ENCODE results near the gene WDR62.

WDR62 gene

GRCh38 chr19:36106441-36106840 is 51.7 kb downstream of the WDR62 start:
- Histone ChIP-seq H3K4ac (ENCODE audit: low read depth, low read length) (no peak overlapping the region), H3K27ac (ENCODE audit: low read depth, low read length) (no peak overlapping the region), H4K5ac (ENCODE audit: low read length) (no peak overlapping the region), H3K18ac (ENCODE audit: low read length) (no peak overlapping the region), H2AK5ac (ENCODE audit: low read length) (no peak overlapping the region), H3K36me3 (ENCODE audit: control insufficient read depth, insufficient read depth, low read length) (peaks cover 3% of the 10 kb centered on the region), H3K23ac (ENCODE audit: low read length) (no peak overlapping the region), H3K4me1 (ENCODE audit: control insufficient read depth, low read depth, low read length) (no peaks in the 10 kb centered on the region), H3K79me1 (ENCODE audit: low read length) (no peaks in the 10 kb centered on the region), H2BK5ac (ENCODE audit: low read length) (no peak overlapping the region), H2BK15ac (replicated peaks; ENCODE audit: low read depth) (no peak overlapping the region), H3K56ac (ENCODE audit: low read length) (no peak overlapping the region), H3K79me2 (ENCODE audit: control insufficient read depth, insufficient read depth, low read length) (no peaks in the 10 kb centered on the region), H4K8ac (ENCODE audit: low read depth, low read length) (no peak overlapping the region), H3K4me2 (ENCODE audit: low read length) (no peak overlapping the region), H3K4me3 (ENCODE audit: low read length) (no peak overlapping the region), H2BK120ac (ENCODE audit: low read depth, low read length) (no peak overlapping the region), H3K9ac (ENCODE audit: low read length) (no peak overlapping the region), H3K27me3 (ENCODE audit: insufficient read depth, low read length, poor library complexity) (no peaks in the 10 kb centered on the region)
- DNase-seq, result no peak
- WGBS (ENCODE audit: extremely low coverage, insufficient coverage, low lambda C conversion rate), result no CpG with 5 or more reads among the region's 6 CpGs

- H3K18ac ChIP-seq (ENCODE audit: low read length), result no peak overlapping the region
- H3K4me3 ChIP-seq (ENCODE audit: low read length), result no peak overlapping the region
- no peak for DNase-seq
- H3K27me3 ChIP-seq (ENCODE audit: insufficient read depth, low read length, poor library complexity), result no peaks in the 10 kb centered on the region
- no peaks in the 10 kb centered on the region for H3K79me2 ChIP-seq (ENCODE audit: control insufficient read depth, insufficient read depth, low read length)
- H3K4me2 ChIP-seq (ENCODE audit: low read length), result no peak overlapping the region
- H3K27ac ChIP-seq (ENCODE audit: low read depth, low read length), result no peak overlapping the region
- no peak overlapping the region for H3K4ac ChIP-seq (ENCODE audit: low read depth, low read length)
- WGBS (ENCODE audit: extremely low coverage, insufficient coverage, low lambda C conversion rate), result no CpG with 5 or more reads among the region's 5 CpGs
- H3K9ac ChIP-seq (ENCODE audit: low read length), result no peak overlapping the region
- no peak overlapping the region for H2AK5ac ChIP-seq (ENCODE audit: low read length)
- H2BK120ac ChIP-seq (ENCODE audit: low read depth, low read length), result no peak overlapping the region
- H3K4me1 ChIP-seq (ENCODE audit: control insufficient read depth, low read depth, low read length), result no peaks in the 10 kb centered on the region
- no peak overlapping the region for H3K23ac ChIP-seq (ENCODE audit: low read length)
- peaks cover 3% of the 10 kb centered on the region for H3K36me3 ChIP-seq (ENCODE audit: control insufficient read depth, insufficient read depth, low read length)
- H2BK15ac ChIP-seq (replicated peaks; ENCODE audit: low read depth), result no peak overlapping the region
- H4K8ac ChIP-seq (ENCODE audit: low read depth, low read length), result no peak overlapping the region
- no peak overlapping the region for H2BK5ac ChIP-seq (ENCODE audit: low read length)
- no peaks in the 10 kb centered on the region for H3K79me1 ChIP-seq (ENCODE audit: low read length)
- H3K56ac ChIP-seq (ENCODE audit: low read length), result no peak overlapping the region
- no peak overlapping the region for H4K5ac ChIP-seq (ENCODE audit: low read length)
These were observed 52.3 kb downstream of the WDR62 start for GRCh38 chr19:36106991-36107390.

- Histone ChIP-seq H3K4me1 (ENCODE audit: control insufficient read depth, low read depth, low read length) (no peaks in the 10 kb centered on the region), H4K8ac (ENCODE audit: low read depth, low read length) (no peak overlapping the region), H2BK120ac (ENCODE audit: low read depth, low read length) (no peak overlapping the region), H3K27ac (ENCODE audit: low read depth, low read length) (no peak overlapping the region), H2BK15ac (replicated peaks; ENCODE audit: low read depth) (no peak overlapping the region), H3K56ac (ENCODE audit: low read length) (no peak overlapping the region), H3K27me3 (ENCODE audit: insufficient read depth, low read length, poor library complexity) (no peaks in the 10 kb centered on the region), H3K36me3 (ENCODE audit: control insufficient read depth, insufficient read depth, low read length) (peaks cover 4% of the 10 kb centered on the region), H3K4me3 (ENCODE audit: low read length) (no peak overlapping the region), H4K5ac (ENCODE audit: low read length) (no peak overlapping the region), H2AK5ac (ENCODE audit: low read length) (no peak overlapping the region), H3K79me2 (ENCODE audit: control insufficient read depth, insufficient read depth, low read length) (no peaks in the 10 kb centered on the region), H3K23ac (ENCODE audit: low read length) (no peak overlapping the region), H2BK5ac (ENCODE audit: low read length) (no peak overlapping the region), H3K4me2 (ENCODE audit: low read length) (no peak overlapping the region), H3K18ac (ENCODE audit: low read length) (no peak overlapping the region), H3K4ac (ENCODE audit: low read depth, low read length) (no peak overlapping the region), H3K9ac (ENCODE audit: low read length) (no peak overlapping the region), H3K79me1 (ENCODE audit: low read length) (peaks cover 6% of the 10 kb centered on the region)
- no peak for DNase-seq
- no CpG with 5 or more reads among the region's 3 CpGs for WGBS (ENCODE audit: extremely low coverage, insufficient coverage, low lambda C conversion rate)
These were observed 54.0 kb downstream of the WDR62 start for GRCh38 chr19:36108684-36109083.

- H3K27me3 ChIP-seq (ENCODE audit: insufficient read depth, low read length, poor library complexity), result no peaks in the 10 kb centered on the region
- H3K4ac ChIP-seq (ENCODE audit: low read depth, low read length), result no peak within 1 kb of the TSS
- no peak within 1 kb of the TSS for H4K8ac ChIP-seq (ENCODE audit: low read depth, low read length)
- no peak within 1 kb of the TSS for H3K9ac ChIP-seq (ENCODE audit: low read length)
- H3K79me2 ChIP-seq (ENCODE audit: control insufficient read depth, insufficient read depth, low read length), result peaks cover 4% of the 10 kb centered on the region
- no peak within 1 kb of the TSS for H3K27ac ChIP-seq (ENCODE audit: low read depth, low read length)
- H3K18ac ChIP-seq (ENCODE audit: low read length), result no peak within 1 kb of the TSS
- no peak within 1 kb of the TSS for H2BK5ac ChIP-seq (ENCODE audit: low read length)
- H3K79me1 ChIP-seq (ENCODE audit: low read length), result peaks cover 11% of the 10 kb centered on the region
- no peak within 1 kb of the TSS for H4K5ac ChIP-seq (ENCODE audit: low read length)
- H2BK120ac ChIP-seq (ENCODE audit: low read depth, low read length), result no peak within 1 kb of the TSS
- no peak within 1 kb of the TSS for H2BK15ac ChIP-seq (replicated peaks; ENCODE audit: low read depth)
- no peak within 1 kb of the TSS for H3K4me3 ChIP-seq (ENCODE audit: low read length)
- H3K4me2 ChIP-seq (ENCODE audit: low read length), result no peak within 1 kb of the TSS
- H3K4me1 ChIP-seq (ENCODE audit: control insufficient read depth, low read depth, low read length), result no peaks in the 10 kb centered on the region
- peak; percentile 60 for DNase-seq
- WGBS (ENCODE audit: extremely low coverage, insufficient coverage, low lambda C conversion rate), result no CpG with 5 or more reads among the region's 1 CpG
- no peak within 1 kb of the TSS for H2AK5ac ChIP-seq (ENCODE audit: low read length)
- H3K36me3 ChIP-seq (ENCODE audit: control insufficient read depth, insufficient read depth, low read length), result peaks cover 4% of the 10 kb centered on the region
- H3K56ac ChIP-seq (ENCODE audit: low read length), result no peak within 1 kb of the TSS
- H3K23ac ChIP-seq (ENCODE audit: low read length), result no peak within 1 kb of the TSS
These were observed 55.9 kb downstream of the WDR62 start, which contains the start of gene OVOL3 for GRCh38 chr19:36110487-36111199. TSS of gene OVOL3 (plus strand) at chr19:36111143. CDS start at chr19:36111203, 60 bp downstream.

GRCh38 chr19:36111200-36111539 is 56.5 kb downstream of the WDR62 start:
- Histone ChIP-seq H3K56ac (ENCODE audit: low read length) (no peak overlapping the region), H3K23ac (ENCODE audit: low read length) (no peak overlapping the region), H3K36me3 (ENCODE audit: control insufficient read depth, insufficient read depth, low read length) (peaks cover 4% of the 10 kb centered on the region), H3K9ac (ENCODE audit: low read length) (no peak overlapping the region), H3K4me3 (ENCODE audit: low read length) (no peak overlapping the region), H3K27me3 (ENCODE audit: insufficient read depth, low read length, poor library complexity) (no peaks in the 10 kb centered on the region), H3K27ac (ENCODE audit: low read depth, low read length) (no peak overlapping the region), H2BK120ac (ENCODE audit: low read depth, low read length) (no peak overlapping the region), H3K79me2 (ENCODE audit: control insufficient read depth, insufficient read depth, low read length) (peaks cover 6% of the 10 kb centered on the region), H4K5ac (ENCODE audit: low read length) (no peak overlapping the region), H3K4me2 (ENCODE audit: low read length) (no peak overlapping the region), H3K4me1 (ENCODE audit: control insufficient read depth, low read depth, low read length) (peaks cover 2% of the 10 kb centered on the region), H3K79me1 (ENCODE audit: low read length) (peaks cover 14% of the 10 kb centered on the region), H4K8ac (ENCODE audit: low read depth, low read length) (no peak overlapping the region), H3K18ac (ENCODE audit: low read length) (no peak overlapping the region), H2BK5ac (ENCODE audit: low read length) (no peak overlapping the region), H2AK5ac (ENCODE audit: low read length) (no peak overlapping the region), H3K4ac (ENCODE audit: low read depth, low read length) (no peak overlapping the region), H2BK15ac (replicated peaks; ENCODE audit: low read depth) (no peak overlapping the region)
- no peak for DNase-seq
- no CpG with 5 or more reads among the region's 13 CpGs for WGBS (ENCODE audit: extremely low coverage, insufficient coverage, low lambda C conversion rate)

- DNase-seq, result no peak
- no peak overlapping the region for H2BK5ac ChIP-seq (ENCODE audit: low read length)
- H3K79me2 ChIP-seq (ENCODE audit: control insufficient read depth, insufficient read depth, low read length), result peaks cover 9% of the 10 kb centered on the region
- no peak overlapping the region for H2BK15ac ChIP-seq (replicated peaks; ENCODE audit: low read depth)
- H3K36me3 ChIP-seq (ENCODE audit: control insufficient read depth, insufficient read depth, low read length), result peaks cover 6% of the 10 kb centered on the region
- no peak overlapping the region for H3K18ac ChIP-seq (ENCODE audit: low read length)
- H3K56ac ChIP-seq (ENCODE audit: low read length), result no peak overlapping the region
- H3K4me1 ChIP-seq (ENCODE audit: control insufficient read depth, low read depth, low read length), result peaks cover 4% of the 10 kb centered on the region
- H3K4me3 ChIP-seq (ENCODE audit: low read length), result no peak overlapping the region
- no peak overlapping the region for H3K23ac ChIP-seq (ENCODE audit: low read length)
- no peak overlapping the region for H3K4me2 ChIP-seq (ENCODE audit: low read length)
- H3K79me1 ChIP-seq (ENCODE audit: low read length), result peaks cover 19% of the 10 kb centered on the region
- H3K9ac ChIP-seq (ENCODE audit: low read length), result no peak overlapping the region
- no peaks in the 10 kb centered on the region for H3K27me3 ChIP-seq (ENCODE audit: insufficient read depth, low read length, poor library complexity)
- H2AK5ac ChIP-seq (ENCODE audit: low read length), result no peak overlapping the region
- no CpG with 5 or more reads among the region's 10 CpGs for WGBS (ENCODE audit: extremely low coverage, insufficient coverage, low lambda C conversion rate)
- H3K4ac ChIP-seq (ENCODE audit: low read depth, low read length), result no peak overlapping the region
- H4K5ac ChIP-seq (ENCODE audit: low read length), result no peak overlapping the region
- H3K27ac ChIP-seq (ENCODE audit: low read depth, low read length), result no peak overlapping the region
- no peak overlapping the region for H2BK120ac ChIP-seq (ENCODE audit: low read depth, low read length)
- H4K8ac ChIP-seq (ENCODE audit: low read depth, low read length), result no peak overlapping the region
These were observed 58.0 kb downstream of the WDR62 start for GRCh38 chr19:36112678-36113077.

Measured in mesendoderm (in vitro differentiated cells).